H1 (cell line): ENCODE measurements around the gene MSI1. TPM values are rescaled to one million over a fixed set of nuclear protein-coding genes. Genes with fewer than 3 reads are reported as not detected.

Source experiments
- ATF2 ChIP-seq: IDR thresholded peaks from 2 replicates; pipeline ENCODE4 v1.6.1; 2012; ENCODE audit warnings: low read length, inconsistent platforms
- BACH1 ChIP-seq: IDR thresholded peaks from 2 replicates; pipeline ENCODE4 v1.6.1; 2012; ENCODE audit warnings: low read length, improper control_type of control experiment
- CTBP2 ChIP-seq: IDR thresholded peaks from 2 replicates; pipeline ENCODE4 v1.7.0; 2011; ENCODE audit warnings: borderline replicate concordance, mild to moderate bottlenecking, moderate library complexity, mixed read lengths, low read length; ENCODE audit not compliant: insufficient read depth, insufficient read length
- EGR1 ChIP-seq: IDR thresholded peaks from 2 replicates; pipeline ENCODE4 v1.6.1; 2011; ENCODE audit warnings: low read depth, low read length, borderline replicate concordance
- EP300 ChIP-seq, 2 experiments: IDR thresholded peaks; 1 replicate in 1 of 2; 2 replicates in 1 of 2; pipeline ENCODE4 v1.6.1; 2011 to 2012; ENCODE audit warnings: low read depth in 2 of 2, low read length in 2 of 2, mild to moderate bottlenecking in 2 of 2, borderline replicate concordance in 1 of 2, inconsistent platforms in 1 of 2, moderate library complexity in 1 of 2
- EZH2 ChIP-seq: fragments of 200-600 bp; sonication (generic); IDR thresholded peaks from 2 replicates; pipeline ENCODE4 v1.7.1; 2012; ENCODE audit warnings: low read depth, mild to moderate bottlenecking, moderate library complexity, low read length, inconsistent platforms; ENCODE audit not compliant: severe bottlenecking
- HDAC6 ChIP-seq: IDR thresholded peaks from one replicate; pipeline ENCODE4 v1.7.1; 2012; ENCODE audit warnings: low read depth, mild to moderate bottlenecking, inconsistent platforms, low read length, moderate library complexity
- JUND ChIP-seq: IDR thresholded peaks from 2 replicates; pipeline ENCODE4 v1.6.1; 2011; ENCODE audit warnings: mild to moderate bottlenecking, improper control_type of control experiment, low read length
- MAFK ChIP-seq: IDR thresholded peaks from 2 replicates; pipeline ENCODE4 v1.6.1; 2012; ENCODE audit warnings: low read depth, mild to moderate bottlenecking, improper control_type of control experiment, low read length
- PHF8 ChIP-seq: fragments of 200-600 bp; sonication (generic); conservative IDR thresholded peaks from 2 replicates; pipeline ENCODE4 v1.7.1; 2012; ENCODE audit warnings: low read depth, mild to moderate bottlenecking, inconsistent platforms, low read length, moderate library complexity
- POLR2A ChIP-seq, 2 experiments: IDR thresholded peaks; 1 replicate in 1 of 2; 2 replicates in 1 of 2; pipeline ENCODE4 v1.6.1; 2011; ENCODE audit warnings: low read depth in 2 of 2, low read length in 2 of 2, mild to moderate bottlenecking in 2 of 2; ENCODE audit errors: control extremely low read depth in 1 of 2
- RXRA ChIP-seq: IDR thresholded peaks from 2 replicates; pipeline ENCODE4 v1.6.1; 2011; ENCODE audit warnings: low read depth, mild to moderate bottlenecking, low read length, moderate library complexity; ENCODE audit not compliant: insufficient read depth
- SIN3A ChIP-seq, 2 experiments: IDR thresholded peaks in 1 of 2; conservative IDR thresholded peaks in 1 of 2; 2 replicates each; pipeline ENCODE4 v1.6.1; 2011 to 2012; ENCODE audit warnings: low read length in 2 of 2, improper control_type of control experiment in 1 of 2, low read depth in 1 of 2, mild to moderate bottlenecking in 1 of 2
- SIX5 ChIP-seq: IDR thresholded peaks from 2 replicates; pipeline ENCODE4 v1.6.1; 2011; ENCODE audit warnings: mild to moderate bottlenecking, low read depth, low read length
- SP1 ChIP-seq: IDR thresholded peaks from 2 replicates; pipeline ENCODE4 v1.6.1; 2011; ENCODE audit warnings: low read depth, low read length
- SP4 ChIP-seq: IDR thresholded peaks from 2 replicates; pipeline ENCODE4 v1.6.1; 2012; ENCODE audit warnings: low read length, inconsistent platforms
- SUZ12 ChIP-seq: fragments of 200-600 bp; sonication (generic); IDR thresholded peaks from 2 replicates; pipeline ENCODE4 v1.6.1; 2012; ENCODE audit warnings: mild to moderate bottlenecking, inconsistent platforms, low read length, moderate library complexity, mixed read lengths
- TCF12 ChIP-seq: IDR thresholded peaks from 2 replicates; pipeline ENCODE4 v1.6.1; 2011; ENCODE audit warnings: low read depth, mild to moderate bottlenecking, low read length
- TEAD4 ChIP-seq: IDR thresholded peaks from 2 replicates; pipeline ENCODE4 v1.6.1; 2012; ENCODE audit warnings: low read depth, low read length, inconsistent platforms, mixed read lengths
- polyA plus RNA-seq, 7 experiments: library from polyadenylated mRNA; depleted of rRNA in 3 of 7; stranded (reverse) in 5 of 7; unstranded in 2 of 7; fragments of >200 nt in 5 of 7; fragments of 200-250 nt in 2 of 7; gene quantifications; 1 replicate in 5 of 7; 2 replicates in 1 of 7; 4 replicates in 1 of 7; pipeline versions ENCODE4 v1.2.1 to v1.2.3, GENCODE V29; 2011 to 2013; ENCODE audit warnings: missing spikeins in 2 of 7, mixed read lengths in 2 of 7
- total RNA-seq: library from RNA; stranded (reverse); fragmentation: NEBNext Ultra II Directional; extraction: Animal tissue kit (Norgen Biotek cat#: 25700); gene quantifications from 2 replicates; pipeline ENCODE4 v1.2.1, GENCODE V29; 2021
- TF ChIP-seq, protein P1 (sequence below): IDR thresholded peaks from 2 replicates; pipeline ENCODE4 v1.6.1; 2012; ENCODE audit warnings: inconsistent platforms

Gene MSI1
- total and polyA plus RNA-seq, 2 of the 8 experiments (the other 6 are each of a cell fraction or from before 2014, with no cell fraction given) = 13.5 to 51.9 TPM

- no peak for TF ChIP-seq RXRA
- TF ChIP-seq ATF2 = no peak
- TF ChIP-seq EP300 (IDR thresholded peaks at IDR 0.05; ENCODE audit: borderline replicate concordance in 1 of 2, low read depth in 2 of 2, low read length in 2 of 2) = peak in 1 of 2 experiments; percentile 40; a peak in 1 of 3 replicates
- TF ChIP-seq SIX5 = no peak
- TF ChIP-seq, protein P1, sequence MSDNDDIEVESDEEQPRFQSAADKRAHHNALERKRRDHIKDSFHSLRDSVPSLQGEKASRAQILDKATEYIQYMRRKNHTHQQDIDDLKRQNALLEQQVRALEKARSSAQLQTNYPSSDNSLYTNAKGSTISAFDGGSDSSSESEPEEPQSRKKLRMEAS = peak; percentile 31; the same call in 1 of the 2 replicates
- TF ChIP-seq SUZ12 = no peak
- no peak for TF ChIP-seq BACH1
- TF ChIP-seq TCF12 = no peak
- TF ChIP-seq PHF8 = no peak
- no peak for TF ChIP-seq TEAD4
- no peak for TF ChIP-seq HDAC6
- no peak for TF ChIP-seq MAFK
- TF ChIP-seq SIN3A (conservative IDR thresholded peaks at IDR 0.05 in 1 of 2, IDR thresholded peaks at IDR 0.05 in 1 of 2; ENCODE audit: low read depth in 1 of 2, low read length in 2 of 2) = peak in 1 of 2 experiments; percentile 67; a peak in 2 of 4 replicates
- TF ChIP-seq CTBP2 = peak; percentile 87
- peak in 1 of 2 experiments; percentile 54; a peak in 1 of 3 replicates for TF ChIP-seq POLR2A (IDR thresholded peaks at IDR 0.05; ENCODE audit: control extremely low read depth in 1 of 2, low read depth in 2 of 2, low read length in 2 of 2)
- no peak for TF ChIP-seq JUND
- TF ChIP-seq SP4 = no peak
- TF ChIP-seq SP1 = peak; percentile 25; the same call in 1 of the 2 replicates
- no peak for TF ChIP-seq EZH2
- peak; percentile 85 for TF ChIP-seq EGR1
Measured at GRCh38 chr12:120394483-120395367, 25.8 kb upstream of the MSI1 start (continued).
